PFSK-1 (cell line): Measurements from ENCODE around the gene VAV3.

Source experiments
- FOXP2 ChIP-seq: optimal IDR thresholded peaks from 2 replicates; pipeline ENCODE3; 2011; ENCODE audit warnings: borderline replicate concordance, control low read depth, inconsistent platforms; ENCODE audit not compliant: insufficient read depth; ENCODE audit errors: extremely low read length, extremely low read depth
- POLR2AphosphoS5 ChIP-seq: IDR thresholded peaks from 2 replicates; pipeline ENCODE4 v1.6.1; 2012; ENCODE audit warnings: low read depth, mild to moderate bottlenecking, control low read depth, low read length, moderate library complexity
- SIN3A ChIP-seq: IDR thresholded peaks from 2 replicates; pipeline ENCODE4 v1.6.1; 2012; ENCODE audit warnings: mild to moderate bottlenecking, low read length, moderate library complexity, borderline replicate concordance; ENCODE audit not compliant: insufficient read depth
- TAF1 ChIP-seq: IDR thresholded peaks from 2 replicates; pipeline ENCODE4 v1.6.1; 2012; ENCODE audit warnings: low read length, control low read depth, borderline replicate concordance; ENCODE audit not compliant: insufficient read depth
- TF ChIP-seq, protein P1 (sequence below), 2 experiments: IDR thresholded peaks; 2 replicates each; pipeline versions ENCODE4 v1.6.1 to v1.8.0; 2011 to 2012; ENCODE audit warnings: low read depth in 2 of 2, low read length in 2 of 2, control low read depth in 1 of 2, inconsistent platforms in 1 of 2, mild to moderate bottlenecking in 1 of 2, moderate library complexity in 1 of 2; ENCODE audit not compliant: insufficient read depth in 1 of 2

VAV3 gene

DNA sequence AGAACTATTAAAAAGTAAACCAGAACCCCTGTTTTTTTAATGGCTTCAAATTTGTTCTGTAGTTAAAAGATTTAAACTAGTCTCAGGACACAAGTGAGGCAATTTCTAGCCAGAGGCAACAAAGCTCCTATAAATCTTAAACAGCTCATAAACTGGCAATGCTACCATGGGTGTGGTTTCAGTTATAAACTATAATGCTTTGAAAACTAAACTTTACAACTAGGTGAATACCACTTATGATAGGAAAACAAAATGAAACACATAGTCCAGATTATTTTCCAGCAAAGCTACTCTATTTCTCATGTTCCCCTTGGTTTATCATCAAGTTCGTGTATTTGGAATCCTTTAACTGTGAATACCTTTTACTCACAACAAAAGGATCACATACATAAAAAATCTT is 282.5 kb downstream of the VAV3 start:
- no peak for TF ChIP-seq FOXP2
- TF ChIP-seq SIN3A: no peak
- no peak for TF ChIP-seq POLR2AphosphoS5
- TF ChIP-seq, protein P1, sequence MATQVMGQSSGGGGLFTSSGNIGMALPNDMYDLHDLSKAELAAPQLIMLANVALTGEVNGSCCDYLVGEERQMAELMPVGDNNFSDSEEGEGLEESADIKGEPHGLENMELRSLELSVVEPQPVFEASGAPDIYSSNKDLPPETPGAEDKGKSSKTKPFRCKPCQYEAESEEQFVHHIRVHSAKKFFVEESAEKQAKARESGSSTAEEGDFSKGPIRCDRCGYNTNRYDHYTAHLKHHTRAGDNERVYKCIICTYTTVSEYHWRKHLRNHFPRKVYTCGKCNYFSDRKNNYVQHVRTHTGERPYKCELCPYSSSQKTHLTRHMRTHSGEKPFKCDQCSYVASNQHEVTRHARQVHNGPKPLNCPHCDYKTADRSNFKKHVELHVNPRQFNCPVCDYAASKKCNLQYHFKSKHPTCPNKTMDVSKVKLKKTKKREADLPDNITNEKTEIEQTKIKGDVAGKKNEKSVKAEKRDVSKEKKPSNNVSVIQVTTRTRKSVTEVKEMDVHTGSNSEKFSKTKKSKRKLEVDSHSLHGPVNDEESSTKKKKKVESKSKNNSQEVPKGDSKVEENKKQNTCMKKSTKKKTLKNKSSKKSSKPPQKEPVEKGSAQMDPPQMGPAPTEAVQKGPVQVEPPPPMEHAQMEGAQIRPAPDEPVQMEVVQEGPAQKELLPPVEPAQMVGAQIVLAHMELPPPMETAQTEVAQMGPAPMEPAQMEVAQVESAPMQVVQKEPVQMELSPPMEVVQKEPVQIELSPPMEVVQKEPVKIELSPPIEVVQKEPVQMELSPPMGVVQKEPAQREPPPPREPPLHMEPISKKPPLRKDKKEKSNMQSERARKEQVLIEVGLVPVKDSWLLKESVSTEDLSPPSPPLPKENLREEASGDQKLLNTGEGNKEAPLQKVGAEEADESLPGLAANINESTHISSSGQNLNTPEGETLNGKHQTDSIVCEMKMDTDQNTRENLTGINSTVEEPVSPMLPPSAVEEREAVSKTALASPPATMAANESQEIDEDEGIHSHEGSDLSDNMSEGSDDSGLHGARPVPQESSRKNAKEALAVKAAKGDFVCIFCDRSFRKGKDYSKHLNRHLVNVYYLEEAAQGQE (IDR thresholded peaks at IDR 0.05; ENCODE audit: insufficient read depth in 1 of 2, low read depth in 2 of 2, low read length in 2 of 2): no peak
- no peak for TF ChIP-seq TAF1

DNA sequence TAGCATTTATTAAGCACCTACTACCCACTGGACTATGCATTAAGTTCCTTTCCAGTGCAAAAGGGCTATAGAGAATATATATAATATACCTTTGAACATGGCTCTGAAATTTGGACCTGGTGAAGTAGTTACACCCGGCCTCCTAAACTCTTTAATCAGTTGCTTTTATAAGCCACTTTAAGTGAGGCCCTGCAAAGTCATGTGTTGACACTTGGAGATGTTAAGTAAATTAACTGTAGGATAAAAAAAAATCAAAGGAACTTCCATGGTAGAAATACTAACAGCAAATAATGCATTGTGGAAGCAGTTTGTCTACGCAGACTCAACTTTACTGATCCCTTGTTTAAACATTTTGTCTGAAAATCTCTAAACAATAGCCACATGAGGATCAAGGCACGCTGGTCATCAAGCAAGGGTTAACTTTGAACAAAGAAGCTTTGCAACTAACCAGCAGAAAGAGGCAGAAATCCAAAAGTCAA is 283.9 kb downstream of the VAV3 start:
- TF ChIP-seq FOXP2 (no peak), TAF1 (no peak), SIN3A (no peak)
- TF ChIP-seq, protein P1 (IDR thresholded peaks at IDR 0.05; ENCODE audit: insufficient read depth in 1 of 2, low read depth in 2 of 2, low read length in 2 of 2): no peak

DNA sequence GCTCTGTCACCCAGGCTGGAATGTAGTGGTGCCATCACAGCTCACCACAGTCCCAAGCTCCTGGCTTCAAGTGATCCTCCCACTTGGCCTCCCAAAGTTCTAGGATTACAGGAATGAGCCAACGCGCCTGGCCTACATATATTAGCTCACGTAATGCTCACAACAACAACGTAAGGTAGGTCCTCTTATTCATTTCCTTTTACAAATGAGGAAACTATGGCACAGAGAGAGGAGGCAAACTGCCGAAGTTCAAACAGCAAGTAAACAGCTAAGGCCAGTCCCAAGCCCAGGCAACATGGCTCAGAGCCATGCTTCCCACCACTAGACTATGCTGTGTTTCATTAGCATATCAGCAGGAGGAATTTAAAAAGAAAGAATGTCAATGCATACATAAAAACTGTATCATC is 284.4 kb downstream of the VAV3 start:
- TF ChIP-seq FOXP2 (no peak), TAF1 (no peak), POLR2AphosphoS5 (no peak), SIN3A (no peak)
- TF ChIP-seq, protein P1 (IDR thresholded peaks at IDR 0.05; ENCODE audit: insufficient read depth in 1 of 2, low read depth in 2 of 2, low read length in 2 of 2): no peak

DNA sequence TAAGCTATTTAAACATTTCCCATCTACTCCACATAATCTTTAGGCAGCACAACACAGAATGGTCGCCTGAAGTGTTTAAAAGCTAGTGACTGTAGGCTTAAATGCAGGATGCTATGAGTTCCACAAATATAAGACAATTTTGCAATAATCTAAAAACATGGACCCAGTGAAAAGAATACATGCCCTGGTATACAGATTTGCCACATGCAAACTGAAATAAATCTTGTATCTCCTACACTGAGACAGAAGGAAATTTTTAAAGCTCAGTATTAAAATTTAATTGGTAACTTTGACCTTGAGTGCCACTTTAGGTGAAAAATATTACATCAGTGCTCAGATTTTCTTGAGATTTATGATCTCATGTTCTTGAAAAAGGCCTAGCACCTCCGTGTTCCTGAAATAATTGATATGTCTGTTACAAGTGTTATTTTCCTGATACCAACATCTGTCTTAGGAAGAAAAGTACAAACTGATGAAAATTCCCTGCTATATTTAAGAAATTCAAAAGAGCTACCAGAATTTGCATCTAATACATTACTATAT is 285.5 kb downstream of the VAV3 start:
- TF ChIP-seq, protein P1 (IDR thresholded peaks at IDR 0.05; ENCODE audit: insufficient read depth in 1 of 2, low read depth in 2 of 2, low read length in 2 of 2): no peak
- no peak for TF ChIP-seq POLR2AphosphoS5
- no peak for TF ChIP-seq FOXP2
- TF ChIP-seq SIN3A: no peak

DNA sequence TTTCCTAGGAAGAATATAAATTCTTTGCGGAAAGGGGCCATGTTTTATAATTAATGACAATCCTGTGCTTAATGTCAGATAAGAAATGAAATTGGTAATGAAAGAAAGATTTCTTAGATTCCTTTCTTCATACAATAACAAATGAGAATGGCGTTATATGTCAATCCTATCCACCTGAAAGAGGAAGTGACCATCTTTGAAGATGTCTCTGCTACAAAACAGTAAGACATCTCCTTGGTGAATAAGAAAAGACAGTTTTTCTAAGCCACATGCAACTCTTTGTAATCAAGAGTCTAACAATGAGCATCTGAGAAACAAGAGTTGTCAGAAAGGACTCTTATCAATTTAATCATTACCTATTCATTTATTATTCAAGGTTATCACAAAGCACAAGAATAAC is 286.0 kb downstream of the VAV3 start:
- TF ChIP-seq, protein P1 (IDR thresholded peaks at IDR 0.05; ENCODE audit: insufficient read depth in 1 of 2, low read depth in 2 of 2, low read length in 2 of 2): no peak
- no peak for TF ChIP-seq POLR2AphosphoS5
- no peak for TF ChIP-seq FOXP2
- no peak for TF ChIP-seq SIN3A
- TF ChIP-seq TAF1: no peak
